ENCODE results near the gene REG3G. TPM values are rescaled to one million over a fixed set of nuclear protein-coding genes. Genes with fewer than 3 reads are reported as not detected.

Gene REG3G
- total and polyA plus RNA-seq, 9 donors: 0.08 to 1.5 (median 0.48) TPM; not detected in 4

DNA sequence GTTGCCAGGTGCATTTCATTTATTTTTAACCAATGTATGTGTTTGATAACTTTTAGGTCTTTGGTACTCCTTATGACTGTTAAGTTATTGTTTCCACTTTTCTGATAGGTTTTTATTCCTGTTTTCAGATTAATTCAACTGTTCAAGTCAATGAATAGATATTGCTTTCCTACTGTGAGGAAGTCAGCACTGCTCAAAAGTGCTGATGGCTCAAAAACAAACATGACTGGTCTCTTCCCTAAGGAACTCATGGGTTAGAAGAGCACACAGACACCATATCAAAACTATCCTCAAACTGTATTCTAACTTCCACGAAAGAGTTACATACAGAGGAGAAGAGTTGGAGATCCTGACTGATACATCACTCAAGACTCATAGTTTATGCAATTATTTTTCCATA is 39.9 kb upstream of the REG3G start:
- H3K9me3 ChIP-seq: no peaks in the 10 kb centered on the region
- no peaks in the 10 kb centered on the region for H3K36me3 ChIP-seq
- TF ChIP-seq POLR2A (IDR thresholded peaks at IDR 0.05) (no peak), EP300 (IDR thresholded peaks at IDR 0.05) (no peak)
- TF ChIP-seq, protein P1, sequence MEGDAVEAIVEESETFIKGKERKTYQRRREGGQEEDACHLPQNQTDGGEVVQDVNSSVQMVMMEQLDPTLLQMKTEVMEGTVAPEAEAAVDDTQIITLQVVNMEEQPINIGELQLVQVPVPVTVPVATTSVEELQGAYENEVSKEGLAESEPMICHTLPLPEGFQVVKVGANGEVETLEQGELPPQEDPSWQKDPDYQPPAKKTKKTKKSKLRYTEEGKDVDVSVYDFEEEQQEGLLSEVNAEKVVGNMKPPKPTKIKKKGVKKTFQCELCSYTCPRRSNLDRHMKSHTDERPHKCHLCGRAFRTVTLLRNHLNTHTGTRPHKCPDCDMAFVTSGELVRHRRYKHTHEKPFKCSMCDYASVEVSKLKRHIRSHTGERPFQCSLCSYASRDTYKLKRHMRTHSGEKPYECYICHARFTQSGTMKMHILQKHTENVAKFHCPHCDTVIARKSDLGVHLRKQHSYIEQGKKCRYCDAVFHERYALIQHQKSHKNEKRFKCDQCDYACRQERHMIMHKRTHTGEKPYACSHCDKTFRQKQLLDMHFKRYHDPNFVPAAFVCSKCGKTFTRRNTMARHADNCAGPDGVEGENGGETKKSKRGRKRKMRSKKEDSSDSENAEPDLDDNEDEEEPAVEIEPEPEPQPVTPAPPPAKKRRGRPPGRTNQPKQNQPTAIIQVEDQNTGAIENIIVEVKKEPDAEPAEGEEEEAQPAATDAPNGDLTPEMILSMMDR (IDR thresholded peaks at IDR 0.05): no peak
- DNase-seq: no peak
- intact Hi-C loops (cut with DNase I): no loop called here
- no peaks in the 10 kb centered on the region for H3K27me3 ChIP-seq
- no peak overlapping the region for H3K4me3 ChIP-seq
- WGBS, 3 donors: 65 to 89% (median 70%) methylated on average over 1 of the region's 1 CpG
- no peak overlapping the region for H3K27ac ChIP-seq
- H3K4me1 ChIP-seq (ENCODE audit: insufficient read depth): no peaks in the 10 kb centered on the region

GRCh38 chr2:78989051-78989450 is 36.5 kb upstream of the REG3G start:
- no peaks in the 10 kb centered on the region for H3K27me3 ChIP-seq
- H3K4me1 ChIP-seq (ENCODE audit: insufficient read depth): no peaks in the 10 kb centered on the region
- 60 to 76% (median 61%) methylated on average over 2 of the region's 2 CpGs for whole genome bisulfite sequencing, 3 donors
- no peak for DNase-seq
- TF ChIP-seq, protein P1 (IDR thresholded peaks at IDR 0.05): no peak
- no peak for TF ChIP-seq EP300 (IDR thresholded peaks at IDR 0.05)
- TF ChIP-seq POLR2A (IDR thresholded peaks at IDR 0.05): no peak
- no peak overlapping the region for H3K27ac ChIP-seq
- intact Hi-C loops (cut with DNase I): no loop called here
- no peaks in the 10 kb centered on the region for H3K9me3 ChIP-seq
- no peak overlapping the region for H3K4me3 ChIP-seq
- no peaks in the 10 kb centered on the region for H3K36me3 ChIP-seq

- no peaks in the 10 kb centered on the region for H3K4me1 ChIP-seq (ENCODE audit: insufficient read depth)
- no peak overlapping the region for H3K27ac ChIP-seq
- no peaks in the 10 kb centered on the region for H3K9me3 ChIP-seq
- no peak overlapping the region for H3K4me3 ChIP-seq
- no peak for TF ChIP-seq POLR2A (IDR thresholded peaks at IDR 0.05)
- TF ChIP-seq, protein P1 (IDR thresholded peaks at IDR 0.05): no peak
- no peak for TF ChIP-seq EP300 (IDR thresholded peaks at IDR 0.05)
- WGBS, 3 donors: 21 to 23% (median 21%) methylated on average over 11 of the region's 11 CpGs
- no peaks in the 10 kb centered on the region for H3K27me3 ChIP-seq
- intact Hi-C loops (cut with DNase I): no loop called here
- H3K36me3 ChIP-seq: no peaks in the 10 kb centered on the region
- no peak for DNase-seq
Observed at GRCh38 chr2:78992451-78992806, 33.1 kb upstream of the REG3G start.

- no peaks in the 10 kb centered on the region for H3K4me1 ChIP-seq (ENCODE audit: insufficient read depth)
- H3K36me3 ChIP-seq: no peaks in the 10 kb centered on the region
- WGBS, 3 donors: 1 to 3% (median 1%) methylated on average over 45 of the region's 45 CpGs
- no peaks in the 10 kb centered on the region for H3K9me3 ChIP-seq
- TF ChIP-seq POLR2A (IDR thresholded peaks at IDR 0.05) (no peak), EP300 (IDR thresholded peaks at IDR 0.05) (no peak)
- TF ChIP-seq, protein P1 (IDR thresholded peaks at IDR 0.05): no peak
- H3K4me3 ChIP-seq: no peak overlapping the region
- intact Hi-C loops (cut with DNase I): no loop called here
- H3K27me3 ChIP-seq: no peaks in the 10 kb centered on the region
- DNase-seq: no peak
- H3K27ac ChIP-seq: no peak overlapping the region
Observed at GRCh38 chr2:78992807-78993517, 32.5 kb upstream of the REG3G start.
